ENCODE measurements around the gene TLR10.
A peak's percentile ranks its signal among the peaks of the same experiment; 100 is the strongest.
"Not testable (repeated sequence)": the region's sequence is repeated elsewhere in the genome, so short reads cannot be mapped to it uniquely, and the experiment has no call there.

Gene TLR10

GRCh38 chr4:38769857-38770256 is 12.9 kb downstream of the TLR10 start:
- no peak for DNase-seq (ENCODE audit: extremely low read depth in 1 of 2, low read depth in 1 of 2)

GRCh38 chr4:38769441-38769840 is 13.3 kb downstream of the TLR10 start:
- DNase-seq (ENCODE audit: extremely low read depth in 1 of 2, low read depth in 1 of 2): no peak

DNA sequence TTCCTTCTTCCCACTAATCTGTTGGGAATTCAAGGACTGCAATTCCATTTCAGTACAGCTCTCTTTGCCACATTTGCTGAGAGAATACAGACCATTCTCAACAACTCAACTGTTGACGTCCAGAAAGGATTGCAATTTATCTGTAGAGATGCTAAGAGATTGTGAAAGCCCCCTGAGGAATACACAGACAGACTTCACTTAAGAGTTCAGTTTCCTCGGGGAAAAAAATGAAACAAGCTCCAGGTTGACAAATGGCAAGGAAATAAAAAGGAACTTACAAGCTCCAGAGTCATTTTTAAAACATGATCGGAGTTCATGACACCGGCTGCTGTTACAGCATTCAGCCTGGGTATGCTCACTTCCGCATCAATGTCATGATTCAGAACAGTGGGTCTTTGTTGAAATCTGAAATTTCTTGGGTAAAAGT is 13.8 kb downstream of the TLR10 start:
- DNase-seq (ENCODE audit: extremely low read depth in 1 of 2, low read depth in 1 of 2): no peak

DNA sequence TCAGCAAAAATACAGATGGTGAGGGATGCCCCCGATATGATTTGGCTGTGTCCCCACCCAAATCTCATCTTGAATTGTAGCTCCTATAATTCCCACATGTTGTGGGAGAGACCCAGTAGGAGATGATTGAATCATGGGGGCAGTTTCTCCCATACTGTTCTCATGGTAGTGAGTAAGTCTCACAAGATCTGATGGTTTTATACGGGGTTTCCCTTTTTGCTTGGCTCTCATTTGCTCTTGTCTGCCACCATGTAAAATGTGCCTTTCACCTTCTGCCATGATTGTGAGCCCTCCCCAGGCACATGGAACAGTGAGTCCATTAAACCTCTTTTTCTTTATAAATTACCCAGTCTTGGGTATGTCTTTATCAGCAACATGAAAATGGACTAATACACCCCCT is 15.8 kb downstream of the TLR10 start:
- not testable (repeated sequence) for DNase-seq (ENCODE audit: extremely low read depth in 1 of 2, low read depth in 1 of 2)

GRCh38 chr4:38765382-38765781 is 17.4 kb downstream of the TLR10 start:
- no peak for DNase-seq (ENCODE audit: extremely low read depth in 1 of 2, low read depth in 1 of 2)

- DNase-seq (ENCODE audit: extremely low read depth in 1 of 2, low read depth in 1 of 2): no peak
Measured at GRCh38 chr4:38764277-38764676, 18.5 kb downstream of the TLR10 start.

DNA sequence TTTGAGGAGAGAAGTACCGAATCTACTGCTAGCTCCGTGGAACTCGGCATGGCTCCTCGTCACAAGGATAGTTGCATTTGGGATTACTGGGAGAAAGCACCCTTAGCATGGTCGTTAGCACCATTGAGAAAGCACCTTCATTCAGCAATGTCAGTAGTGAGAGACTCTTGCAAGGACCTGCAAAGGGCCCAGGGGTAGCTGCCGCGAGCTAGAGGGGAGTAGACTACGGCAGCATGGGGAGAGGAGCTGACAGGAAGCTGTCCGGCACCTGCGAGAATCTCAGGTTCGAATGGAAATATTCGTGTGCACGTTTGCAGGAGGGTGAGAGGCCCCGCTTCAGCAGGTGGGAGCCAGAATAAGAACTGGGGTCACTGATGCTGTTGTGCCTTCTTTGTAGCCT is 20.2 kb downstream of the TLR10 start:
- no peak for DNase-seq (ENCODE audit: extremely low read depth in 1 of 2, low read depth in 1 of 2)

- no peak for DNase-seq (ENCODE audit: extremely low read depth in 1 of 2, low read depth in 1 of 2)
Measured at GRCh38 chr4:38759790-38760122, 23.0 kb downstream of the TLR10 start.

GRCh38 chr4:38759113-38759789 is 23.5 kb downstream of the TLR10 start:
- peak in 1 of 2 donors; percentile 40 for DNase-seq (ENCODE audit: extremely low read depth in 1 of 2, low read depth in 1 of 2)

DNA sequence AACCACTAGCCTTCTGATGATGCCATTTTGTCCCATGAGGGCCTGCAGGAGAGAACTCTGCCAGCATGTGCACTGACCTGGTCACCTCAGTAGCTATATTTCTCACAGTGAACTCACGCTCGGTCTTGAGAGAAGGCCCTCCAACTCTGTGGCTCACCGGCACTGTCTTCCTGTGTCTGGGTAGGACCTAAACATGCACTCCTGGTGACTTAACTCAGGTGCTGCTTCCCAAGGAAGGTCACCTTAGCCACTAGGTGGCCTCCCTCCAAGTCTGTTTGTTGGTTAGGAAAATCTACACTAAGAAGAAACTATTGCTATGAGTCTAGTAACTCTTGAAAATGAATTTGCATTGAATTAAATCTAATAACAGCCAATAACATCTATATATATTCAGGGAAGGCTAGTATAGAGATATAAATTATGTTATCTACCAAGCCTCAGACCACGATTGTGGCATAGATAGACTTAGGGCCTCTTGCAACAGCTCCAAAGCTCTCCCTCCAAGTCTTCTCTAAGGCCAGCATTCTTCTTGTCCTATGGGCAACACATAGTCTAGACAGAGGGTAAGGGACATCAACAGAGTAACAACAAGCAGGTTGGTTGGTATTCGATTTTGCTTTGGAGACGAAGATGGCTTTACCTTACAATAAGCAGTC is 24.7 kb downstream of the TLR10 start:
- DNase-seq (ENCODE audit: extremely low read depth in 1 of 2, low read depth in 1 of 2): no peak

- no peak for DNase-seq (ENCODE audit: extremely low read depth in 1 of 2, low read depth in 1 of 2)
Measured at GRCh38 chr4:38752941-38753806, 29.6 kb downstream of the TLR10 start.

DNA sequence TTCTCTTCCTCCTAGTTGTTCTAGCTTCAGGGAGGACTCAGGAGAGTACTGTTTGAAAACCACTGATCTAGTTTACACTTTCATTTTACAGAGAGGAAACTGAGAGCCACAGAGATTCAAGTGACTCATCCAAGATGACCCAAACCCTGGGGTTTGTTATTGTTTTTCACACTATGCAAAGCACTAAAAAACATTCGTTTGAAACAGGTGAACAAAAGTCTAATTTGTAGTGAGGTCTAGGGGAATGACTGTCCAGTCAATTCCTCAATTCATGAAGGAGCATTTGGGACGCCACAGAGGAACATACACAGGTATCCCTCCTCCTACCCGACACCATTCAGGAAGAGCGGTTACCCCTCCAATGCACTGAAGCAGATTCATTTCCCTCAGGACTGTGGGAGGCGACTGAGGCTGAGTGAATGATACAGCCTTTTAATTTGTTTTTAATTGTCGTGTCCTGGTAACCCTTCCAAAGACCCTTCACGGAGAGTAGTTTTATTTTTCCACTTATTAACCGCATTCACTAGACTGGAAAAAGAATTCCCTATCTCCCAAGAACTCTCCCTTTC is 30.3 kb downstream of the TLR10 start:
- DNase-seq (ENCODE audit: extremely low read depth in 1 of 2, low read depth in 1 of 2): no peak

GRCh38 chr4:38751341-38752010 is 31.3 kb downstream of the TLR10 start:
- DNase-seq (ENCODE audit: extremely low read depth in 1 of 2, low read depth in 1 of 2): no peak

GRCh38 chr4:38749336-38749735 is 33.5 kb downstream of the TLR10 start:
- DNase-seq (ENCODE audit: extremely low read depth in 1 of 2, low read depth in 1 of 2): no peak

GRCh38 chr4:38747629-38748028 is 35.2 kb downstream of the TLR10 start:
- no peak for DNase-seq (ENCODE audit: extremely low read depth in 1 of 2, low read depth in 1 of 2)

- no peak for DNase-seq (ENCODE audit: extremely low read depth in 1 of 2, low read depth in 1 of 2)
Measured at GRCh38 chr4:38745881-38746280, 36.9 kb downstream of the TLR10 start.

GRCh38 chr4:38743866-38744265 is 38.9 kb downstream of the TLR10 start:
- no peak for DNase-seq (ENCODE audit: extremely low read depth in 1 of 2, low read depth in 1 of 2)

GRCh38 chr4:38740303-38740702 is 42.5 kb downstream of the TLR10 start:
- no peak for DNase-seq (ENCODE audit: extremely low read depth in 1 of 2, low read depth in 1 of 2)

- DNase-seq (ENCODE audit: extremely low read depth in 1 of 2, low read depth in 1 of 2): no peak
Measured at GRCh38 chr4:38738940-38739803, 43.6 kb downstream of the TLR10 start.

DNA sequence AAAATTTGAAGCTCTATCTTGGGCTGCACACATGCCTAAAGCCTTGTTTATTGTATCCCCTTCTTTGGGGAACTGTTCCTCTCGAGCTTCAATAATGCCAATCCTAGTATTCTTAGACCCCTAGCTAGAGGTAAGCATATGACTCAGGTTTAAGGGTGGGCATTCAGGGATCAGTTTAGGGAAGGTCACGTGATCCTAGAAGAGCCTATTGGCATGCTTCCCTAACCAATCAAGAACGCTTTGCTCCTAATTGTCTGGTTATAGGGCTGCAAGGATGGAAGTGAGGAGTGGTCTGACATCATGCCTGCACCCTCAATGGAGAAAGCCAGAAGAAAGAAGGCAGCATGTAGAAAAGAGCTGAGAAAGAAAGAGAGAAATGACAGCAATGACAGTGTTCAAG is 46.9 kb downstream of the TLR10 start:
- DNase-seq (ENCODE audit: extremely low read depth in 1 of 2, low read depth in 1 of 2): no peak
